Measurements from ENCODE around the gene THAP4.

The THAP4 gene

DNA sequence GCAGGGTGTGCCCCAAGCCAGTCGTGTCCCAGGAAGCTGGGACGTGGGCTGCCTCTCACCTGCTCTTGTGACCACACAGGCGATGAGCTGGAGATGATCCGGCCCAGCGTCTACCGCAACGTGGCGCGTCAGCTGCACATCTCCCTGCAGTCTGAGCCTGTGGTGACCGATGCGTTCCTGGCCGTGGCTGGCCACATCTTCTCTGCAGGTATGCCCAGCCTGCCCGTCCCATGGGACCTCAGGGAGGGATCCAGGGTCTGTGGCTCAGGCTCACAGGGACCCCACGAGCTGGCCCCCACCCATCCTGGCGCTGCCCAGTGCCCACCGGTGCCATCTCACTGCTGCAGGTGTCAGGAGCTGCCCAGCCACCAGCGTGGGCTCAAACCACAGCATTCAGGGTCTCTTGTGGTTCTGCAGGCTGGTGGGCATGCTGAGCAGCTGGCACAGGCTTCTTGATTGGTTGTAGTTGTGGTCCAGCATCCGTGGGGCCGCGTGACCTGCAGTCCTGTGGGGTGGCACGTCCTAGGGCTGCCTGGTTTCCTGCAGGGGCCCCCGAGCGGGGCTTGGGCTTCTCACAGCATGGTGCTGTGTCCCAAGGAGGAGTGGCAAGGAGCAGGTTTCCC lies 74.6 kb downstream of the THAP4 start:
- no peak for DNase-seq

DNA sequence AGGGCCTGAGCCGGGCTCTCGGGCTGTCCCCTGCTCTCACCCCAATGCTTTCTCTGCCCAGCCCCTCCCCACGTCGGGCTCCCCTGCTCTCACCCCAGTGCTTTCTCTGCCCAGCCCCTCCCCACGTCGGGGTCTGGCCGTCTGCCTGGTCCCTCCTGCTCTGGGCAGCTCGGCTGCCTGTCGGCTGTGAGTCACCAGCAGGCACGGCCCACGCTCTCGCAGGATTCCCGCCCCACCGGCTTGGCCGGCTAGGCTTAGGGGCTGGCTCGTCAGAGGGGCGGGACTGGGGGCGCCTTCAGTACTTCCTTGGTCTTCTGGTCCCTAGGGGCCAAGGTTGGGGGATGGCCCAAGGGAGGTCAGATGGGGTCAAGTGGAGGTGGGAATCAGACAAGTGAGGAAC lies 75.1 kb downstream of the THAP4 start:
- DNase-seq: peak; percentile 69

DNA sequence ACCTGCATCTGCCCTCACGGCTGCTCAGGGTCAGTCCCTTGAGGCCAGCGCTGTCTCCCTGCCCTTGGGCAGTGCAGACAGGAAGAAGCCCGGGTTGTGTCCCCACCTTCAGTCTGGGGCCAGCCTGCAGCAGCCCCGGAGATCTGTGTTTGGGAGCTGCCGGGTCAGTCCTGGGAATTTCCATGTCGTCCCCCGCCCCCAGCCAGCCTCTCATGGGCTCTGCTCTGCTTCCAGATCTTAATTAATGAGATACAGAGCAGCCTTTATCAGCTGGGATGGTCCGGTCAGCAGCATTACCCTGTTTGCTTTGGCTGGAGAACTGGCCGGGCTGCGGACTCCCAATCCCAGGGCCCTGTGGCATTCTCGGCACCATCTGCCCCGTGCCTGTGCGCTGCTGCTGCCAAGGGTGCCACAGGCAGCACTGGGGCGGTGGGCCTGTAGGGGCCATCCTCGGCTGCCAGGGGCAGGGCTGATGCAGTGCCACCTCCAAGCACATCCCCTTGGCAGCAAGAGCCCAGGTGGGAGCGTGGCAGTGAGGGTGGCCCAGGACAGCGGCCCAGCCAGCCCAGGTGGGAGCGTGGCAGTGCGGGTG lies 76.0 kb downstream of the THAP4 start:
- DNase-seq: no peak

DNA sequence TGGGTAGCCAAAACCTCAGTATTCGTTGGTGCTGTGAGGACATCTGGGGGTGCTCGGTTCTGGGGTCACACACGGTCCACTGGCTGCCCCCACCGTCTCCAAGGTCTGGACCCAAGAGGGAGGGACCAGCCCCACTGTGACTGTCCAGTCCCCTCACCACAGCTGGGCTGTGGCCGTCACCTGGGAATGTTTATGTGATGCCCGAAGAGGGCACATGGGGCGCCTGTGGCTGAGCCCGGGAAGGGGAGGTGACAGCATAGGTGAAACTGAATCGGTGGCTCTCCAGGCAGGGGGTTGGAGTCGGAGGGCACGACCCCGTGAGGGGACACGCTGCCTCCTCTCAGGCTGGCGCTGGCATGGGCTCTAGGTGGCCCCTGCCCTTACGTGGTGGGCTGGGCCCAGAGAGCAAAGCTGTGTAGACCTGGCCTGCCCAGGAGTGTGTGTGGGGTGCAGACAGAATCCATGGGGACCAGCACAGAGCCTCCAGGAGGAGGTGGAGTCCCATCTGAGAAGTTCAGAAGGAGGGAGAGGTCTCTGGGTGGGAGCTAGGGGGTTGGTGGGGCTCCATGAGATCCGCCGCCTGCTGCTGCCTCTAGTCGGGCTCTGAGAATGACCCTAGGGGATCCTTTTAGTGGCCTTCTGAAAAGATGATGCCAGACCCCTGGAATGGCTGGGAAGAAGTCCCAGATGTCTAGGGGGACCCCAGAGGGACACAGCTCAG lies 76.6 kb downstream of the THAP4 start:
- no peak for DNase-seq

DNA sequence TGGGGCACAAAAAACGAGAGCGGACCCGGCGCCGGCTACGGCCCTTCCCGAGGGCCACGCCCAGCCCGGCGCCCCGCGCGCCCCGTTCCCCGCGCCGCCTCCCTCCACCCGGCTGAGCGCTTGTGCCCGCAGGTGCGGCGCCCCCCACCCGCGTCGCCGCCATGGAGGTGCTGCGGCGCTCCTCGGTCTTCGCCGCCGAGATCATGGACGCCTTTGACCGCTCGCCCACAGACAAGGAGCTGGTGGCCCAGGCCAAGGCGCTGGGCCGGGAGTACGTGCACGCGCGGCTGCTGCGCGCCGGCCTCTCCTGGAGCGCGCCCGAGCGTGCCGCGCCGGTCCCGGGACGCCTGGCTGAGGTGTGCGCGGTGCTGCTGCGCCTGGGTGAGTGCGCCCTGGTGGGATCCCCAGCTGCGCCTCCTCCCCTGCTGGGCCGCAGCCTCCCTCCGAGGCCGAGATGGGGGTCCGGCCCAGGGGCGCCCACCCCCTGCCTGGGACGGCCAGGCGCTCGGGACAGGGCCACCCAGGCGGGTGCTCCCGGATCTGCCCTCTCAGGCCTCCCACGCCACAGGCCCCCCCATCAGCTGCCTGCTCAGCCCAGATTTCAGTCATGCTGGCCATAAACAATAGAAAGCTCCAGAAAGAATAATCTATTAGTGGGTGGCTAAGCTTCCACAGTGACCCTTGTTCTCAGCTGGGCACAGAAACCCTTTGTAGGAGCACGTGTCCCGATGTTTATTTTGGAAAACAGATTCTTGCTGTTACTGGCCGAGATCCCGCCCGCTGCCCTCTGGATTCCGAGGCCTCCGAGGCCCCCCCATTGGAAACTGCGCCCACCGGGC lies 77.4 kb downstream of the THAP4 start:
- DNase-seq: no peak

DNA sequence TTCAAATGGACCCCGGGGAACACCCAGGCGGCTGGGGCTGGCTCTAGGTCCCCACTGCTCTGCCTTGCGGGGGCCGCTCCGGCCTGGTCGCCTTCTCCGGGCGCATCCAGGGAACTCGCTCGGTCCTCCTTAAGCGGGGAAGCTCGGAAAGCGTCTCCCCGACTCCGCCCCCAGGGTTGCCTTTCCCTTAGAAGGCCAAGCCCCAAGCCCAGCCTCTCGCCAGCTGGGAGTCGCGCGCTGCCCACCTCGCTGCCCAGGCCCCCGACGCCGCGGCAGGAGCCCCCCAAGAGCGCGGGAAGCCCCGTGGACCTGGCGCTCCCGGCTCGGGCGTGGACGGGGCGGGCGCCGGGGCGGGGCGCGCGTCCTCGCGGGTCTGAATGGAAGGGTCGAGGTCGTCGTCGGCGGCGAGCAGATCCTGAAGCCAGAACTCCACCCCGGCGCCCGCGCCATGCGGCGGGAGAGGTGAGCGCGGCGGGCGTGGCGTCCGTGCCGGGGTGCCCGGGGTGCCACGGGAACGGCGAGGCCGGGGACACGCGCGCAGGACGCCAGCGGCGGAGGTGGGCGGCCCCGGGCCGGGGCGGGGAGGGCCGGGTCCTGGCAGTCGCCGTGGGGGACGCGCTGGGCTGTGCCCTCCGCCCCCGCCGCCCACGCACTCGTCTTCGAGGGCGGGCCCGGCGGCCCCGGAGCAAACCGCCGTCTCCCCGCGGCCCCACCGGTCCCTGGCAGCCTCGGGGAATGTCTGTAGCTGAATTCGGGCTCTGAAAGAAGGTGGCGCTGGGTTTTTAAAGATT lies 78.2 kb downstream of the THAP4 start, which contains the start of gene BOK:
Gene BOK, plus strand, starts transcription at position 214 of the 791 bp plus-strand sequence. CDS start 739 bp downstream, outside the sequence.
- peak; percentile 72 for DNase-seq

DNA sequence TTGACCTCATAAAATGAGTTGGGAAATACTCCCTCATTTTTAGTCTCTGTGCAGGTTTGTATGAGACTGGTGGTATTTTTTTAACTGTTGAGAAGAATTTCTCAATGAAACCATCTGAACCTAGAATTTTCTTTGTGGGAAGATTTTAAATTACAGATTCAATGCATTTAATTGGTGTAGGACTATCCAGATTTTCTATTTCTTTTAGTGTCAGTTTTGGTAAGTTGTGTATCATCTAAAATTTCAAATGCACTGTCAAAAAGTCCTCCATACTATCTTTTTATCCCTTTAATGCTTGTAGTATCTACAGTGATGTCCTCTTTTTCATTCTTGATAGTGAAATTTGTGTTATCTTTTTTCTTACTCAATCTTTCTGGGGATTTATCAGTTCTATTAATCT lies 80.2 kb downstream of the THAP4 start:
- DNase-seq: no peak

DNA sequence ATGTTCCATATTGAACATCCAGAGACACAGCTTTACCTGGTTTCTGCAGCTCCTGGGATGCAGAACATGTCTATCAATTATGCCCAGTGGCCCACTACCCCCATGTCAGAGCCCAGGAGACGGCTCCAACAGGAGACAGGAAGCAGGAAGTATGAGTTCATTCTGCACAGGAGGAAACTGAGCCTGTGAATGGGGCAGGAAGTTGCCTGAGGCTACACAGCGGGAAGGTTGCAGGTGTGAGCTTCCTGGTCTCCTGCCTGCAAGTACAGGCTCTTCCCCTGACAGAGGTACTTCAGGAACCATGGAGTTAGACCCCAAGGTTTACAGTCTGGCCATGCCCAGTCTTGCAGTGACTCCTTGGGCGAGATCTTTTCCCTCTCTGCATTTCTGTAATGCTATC lies 81.2 kb downstream of the THAP4 start:
- DNase-seq: no peak

DNA sequence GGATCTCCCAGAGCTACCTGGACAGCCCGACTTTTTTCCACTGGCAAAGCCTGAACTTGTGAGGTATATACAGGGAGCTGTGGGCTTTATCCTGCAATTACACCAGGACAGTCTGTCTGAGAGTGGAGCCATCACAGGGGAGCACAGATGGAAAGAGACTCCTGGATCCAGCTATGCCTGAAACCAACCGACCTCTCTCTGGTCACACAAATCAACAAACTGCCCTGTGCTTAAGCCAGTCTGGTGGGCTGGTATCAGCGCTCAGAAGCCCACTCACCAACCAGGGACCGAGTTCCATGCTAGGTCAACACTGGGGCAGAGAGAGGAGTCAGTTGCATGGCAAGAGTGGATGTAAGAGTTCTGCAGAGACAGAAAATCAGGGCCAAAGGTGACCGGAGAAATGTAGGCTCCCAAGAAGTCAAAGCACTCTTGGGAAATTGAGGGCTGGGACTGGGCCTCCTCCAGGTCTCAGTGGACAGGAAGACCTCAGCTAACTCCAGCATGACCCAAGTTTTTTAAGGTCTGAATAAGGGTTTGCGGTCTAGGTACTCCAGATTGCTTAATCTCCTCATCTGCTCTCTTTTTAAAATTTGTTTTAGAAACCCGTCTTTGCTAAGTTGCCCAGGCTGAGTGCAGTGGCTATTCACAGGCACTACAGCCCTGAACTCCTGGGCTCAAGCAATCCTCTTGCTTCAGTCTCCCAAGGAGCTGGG lies 82.2 kb downstream of the THAP4 start:
- DNase-seq: no peak

DNA sequence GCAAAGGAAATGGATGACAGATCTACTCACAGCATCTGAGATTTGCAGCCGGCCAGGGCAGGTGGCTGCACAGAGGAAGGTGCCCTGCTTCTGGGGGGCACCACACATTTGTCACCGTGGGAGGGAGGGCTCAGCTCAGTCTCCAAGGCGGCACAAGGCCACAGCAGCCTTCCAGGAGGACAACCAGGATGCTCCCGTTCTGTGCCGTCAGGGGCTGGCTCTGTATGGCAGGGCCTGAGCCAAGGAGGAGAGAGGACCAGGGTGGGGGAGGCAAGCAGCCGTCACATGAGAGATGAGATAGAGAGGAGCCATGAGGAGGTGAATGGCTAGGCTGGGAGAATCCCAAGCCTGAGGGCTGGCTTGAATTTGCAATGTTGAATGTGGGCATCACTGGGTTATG lies 83.0 kb downstream of the THAP4 start:
- DNase-seq: no peak

DNA sequence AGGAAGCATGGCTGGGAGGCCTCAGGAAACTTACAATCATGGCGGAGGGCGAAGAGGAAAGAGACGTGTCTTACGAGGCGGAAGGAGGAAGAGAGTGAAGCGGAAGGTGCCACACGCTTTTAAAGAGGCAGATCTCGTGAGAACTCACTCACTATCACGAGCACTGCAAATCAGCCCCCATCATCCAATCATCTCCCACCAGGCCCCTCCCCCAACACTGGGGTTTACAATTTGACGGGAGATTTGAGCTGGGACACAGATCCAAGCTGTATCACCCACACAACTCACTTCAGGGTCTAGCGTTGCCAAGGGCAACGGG lies 83.5 kb downstream of the THAP4 start:
- DNase-seq: no peak

DNA sequence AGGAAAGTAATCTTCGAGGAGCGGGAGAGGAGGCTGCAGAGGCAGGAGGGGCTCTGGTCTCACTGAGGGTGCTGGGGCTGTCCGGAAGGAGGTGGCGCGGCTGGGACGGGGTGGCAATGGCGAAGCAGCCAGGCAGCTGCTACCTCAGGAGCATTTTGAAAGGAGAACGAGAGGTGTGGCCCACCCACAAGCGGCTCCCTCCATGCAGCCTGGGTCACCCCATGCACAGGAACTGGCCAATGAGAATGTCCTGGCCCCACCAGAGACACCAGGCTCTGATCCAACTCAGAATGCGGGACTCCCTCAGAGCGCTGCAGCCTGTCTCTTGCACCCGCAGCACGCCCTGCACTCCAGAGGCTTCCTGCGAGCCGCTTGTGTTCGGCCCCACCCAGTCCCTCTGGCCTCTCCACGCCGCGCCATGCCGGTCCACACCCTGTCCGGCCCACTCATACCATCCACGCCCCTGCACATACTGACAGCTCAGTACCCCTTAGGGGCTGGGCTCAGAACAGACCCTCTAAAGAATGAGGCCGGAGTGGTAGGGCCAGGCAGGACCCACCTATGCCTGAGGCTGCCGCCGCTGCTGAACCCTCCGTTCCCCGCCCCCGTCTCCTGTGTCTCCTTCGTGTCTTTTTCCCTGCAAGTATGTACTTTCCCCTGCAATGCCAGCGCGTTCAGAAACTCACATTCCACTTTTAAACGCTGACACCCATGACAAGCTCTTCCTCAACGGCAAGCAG lies 84.8 kb downstream of the THAP4 start:
- DNase-seq: no peak

DNA sequence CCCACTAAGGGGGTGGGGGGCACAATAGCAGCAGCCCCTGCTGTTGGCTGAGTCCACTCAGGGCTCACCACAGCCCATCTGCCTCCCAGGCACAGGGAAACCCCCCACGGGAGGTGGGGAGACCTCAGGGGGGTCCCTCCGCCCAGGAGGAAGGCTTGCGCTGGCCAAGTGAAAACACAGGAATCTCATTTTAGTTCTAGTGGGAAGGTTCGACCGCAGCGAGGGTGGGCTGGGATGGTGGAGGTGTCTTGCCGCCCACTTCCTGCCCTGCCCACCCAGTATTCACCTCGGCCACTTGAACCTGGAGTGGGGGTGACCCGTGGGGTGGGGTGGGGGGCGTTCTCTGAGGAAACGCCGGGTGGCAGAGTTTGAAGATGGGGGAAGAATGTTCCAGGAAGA lies 85.4 kb downstream of the THAP4 start:
- DNase-seq: no peak

DNA sequence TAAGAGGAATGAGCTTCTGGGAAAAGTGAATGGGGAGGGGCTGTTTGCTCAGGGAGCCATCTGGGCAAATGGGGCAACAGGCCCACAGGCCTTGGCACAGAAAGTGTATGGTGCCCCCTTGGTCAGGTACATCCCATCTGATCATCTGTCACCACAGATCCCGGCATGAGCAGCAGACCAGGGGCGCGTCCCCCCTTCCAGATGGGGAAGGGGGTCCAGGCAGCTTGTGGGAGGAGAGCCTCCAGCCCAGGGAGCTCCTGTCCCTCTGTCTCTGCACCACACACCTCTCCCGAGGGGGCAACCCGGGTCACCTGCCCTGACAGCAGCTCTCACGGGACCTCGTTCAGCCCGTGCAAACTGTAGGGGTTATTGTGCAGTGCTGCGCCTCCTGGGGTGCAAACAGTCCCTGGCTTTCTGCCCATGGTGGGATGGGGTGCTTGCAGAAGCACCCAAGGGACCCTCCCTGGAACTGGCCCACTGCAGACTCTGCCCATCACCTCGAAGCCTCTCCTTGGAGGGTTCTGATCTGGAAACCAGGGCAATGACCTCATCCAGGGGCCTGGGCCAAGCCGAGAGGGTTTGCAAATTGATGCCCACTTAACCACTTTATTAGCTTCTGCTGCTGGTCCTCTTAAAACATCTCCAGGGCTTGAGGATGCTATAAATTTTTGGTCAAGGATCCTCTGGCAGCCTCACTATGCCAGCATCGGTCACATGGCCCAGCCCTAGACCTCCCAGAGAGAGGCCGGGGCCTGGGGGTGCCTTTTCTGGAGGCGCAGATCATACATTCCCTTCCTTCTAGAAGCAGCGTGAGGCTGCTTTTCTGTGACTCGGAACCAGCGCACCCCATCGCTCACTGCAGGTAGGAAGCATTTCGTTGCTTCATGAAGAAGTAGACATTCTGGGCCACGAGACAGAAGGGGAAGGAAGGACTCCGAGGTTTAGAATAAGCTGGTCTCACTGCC lies 86.1 kb downstream of the THAP4 start:
- DNase-seq: no peak

DNA sequence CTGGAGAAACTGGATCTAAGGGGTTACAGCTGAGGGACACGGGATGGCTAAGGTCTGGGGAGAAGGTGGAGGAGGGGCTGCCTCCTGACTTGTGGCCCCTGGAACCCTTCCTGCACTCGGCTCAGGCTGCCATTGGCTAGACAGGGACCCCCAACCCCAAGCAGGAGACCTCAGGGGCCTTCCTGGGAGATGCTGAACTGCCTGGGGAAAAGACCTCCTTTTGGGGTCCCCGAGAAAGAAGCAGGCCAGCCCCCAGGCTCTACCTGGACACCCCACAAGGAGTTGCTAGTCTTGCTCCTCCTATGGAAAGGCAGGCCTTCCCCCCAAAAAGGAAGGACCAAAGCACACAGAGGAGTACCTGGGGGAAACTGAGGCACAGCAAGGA lies 88.5 kb downstream of the THAP4 start:
- DNase-seq: no peak

DNA sequence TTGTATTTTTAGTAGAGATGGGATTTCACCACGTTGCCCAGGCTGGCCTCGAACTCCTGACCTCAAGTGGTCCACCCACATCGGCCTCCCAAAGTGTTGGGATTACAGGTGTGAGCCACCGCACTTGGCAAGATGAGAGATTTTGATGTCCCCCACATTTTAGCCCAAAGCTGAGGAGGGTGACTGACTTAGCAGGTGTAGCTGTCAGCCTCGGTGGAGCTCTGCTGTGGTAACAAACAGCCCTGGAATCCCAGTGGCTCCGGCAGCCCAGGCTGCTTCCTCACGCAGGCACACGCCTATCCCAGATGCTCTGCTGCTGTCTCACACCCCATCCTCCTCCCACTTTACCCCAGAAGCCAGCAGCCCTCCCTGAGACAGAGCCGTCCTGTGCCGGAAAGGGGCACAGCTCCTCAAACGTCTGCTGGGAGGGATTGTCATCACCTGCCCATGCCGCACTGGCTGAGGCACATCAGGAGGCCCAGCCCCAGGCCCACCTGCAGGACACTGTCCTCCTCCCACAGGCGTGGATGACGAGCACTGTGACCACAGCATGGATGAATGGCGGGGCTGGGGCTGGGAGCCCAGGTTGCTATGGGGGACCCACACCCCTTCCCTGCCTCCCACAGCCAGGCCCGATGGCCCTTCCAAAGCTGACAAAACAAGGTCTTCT lies 89.0 kb downstream of the THAP4 start:
- DNase-seq: no peak

DNA sequence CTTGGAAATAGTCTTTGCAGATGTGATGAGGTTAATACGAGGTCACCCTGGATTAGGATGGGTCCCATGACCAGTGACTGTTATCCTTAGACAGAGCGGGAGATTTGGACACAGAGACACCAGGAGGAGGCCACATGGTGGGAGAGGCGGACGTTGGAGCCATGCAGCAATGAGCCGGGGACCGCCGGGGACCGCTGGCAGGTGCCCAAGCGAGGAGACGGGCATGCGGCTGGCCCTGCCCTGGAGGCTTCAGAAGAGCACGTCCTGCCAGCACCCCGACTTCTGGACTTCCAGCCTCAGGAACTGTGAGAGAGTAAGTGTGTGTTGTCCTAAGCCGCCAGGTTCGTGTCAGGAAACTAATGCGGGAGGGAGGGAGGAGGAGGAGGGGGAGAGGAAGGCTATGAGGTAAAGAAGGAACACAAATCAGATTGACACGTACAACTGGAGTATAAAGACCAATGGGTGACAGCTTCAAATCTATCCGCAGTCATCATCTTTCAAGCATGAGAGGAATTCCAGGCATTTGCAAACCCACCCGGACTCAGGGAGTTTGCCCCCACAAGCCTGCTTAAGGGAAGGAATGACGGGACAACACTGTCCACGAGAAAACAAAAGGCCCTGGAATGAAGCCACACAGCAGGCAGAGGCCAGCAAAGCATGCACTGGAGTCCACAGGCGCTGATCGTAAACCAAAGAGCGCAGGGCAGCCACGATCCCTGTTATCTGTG lies 90.0 kb downstream of the THAP4 start:
- DNase-seq: peak; percentile 99

DNA sequence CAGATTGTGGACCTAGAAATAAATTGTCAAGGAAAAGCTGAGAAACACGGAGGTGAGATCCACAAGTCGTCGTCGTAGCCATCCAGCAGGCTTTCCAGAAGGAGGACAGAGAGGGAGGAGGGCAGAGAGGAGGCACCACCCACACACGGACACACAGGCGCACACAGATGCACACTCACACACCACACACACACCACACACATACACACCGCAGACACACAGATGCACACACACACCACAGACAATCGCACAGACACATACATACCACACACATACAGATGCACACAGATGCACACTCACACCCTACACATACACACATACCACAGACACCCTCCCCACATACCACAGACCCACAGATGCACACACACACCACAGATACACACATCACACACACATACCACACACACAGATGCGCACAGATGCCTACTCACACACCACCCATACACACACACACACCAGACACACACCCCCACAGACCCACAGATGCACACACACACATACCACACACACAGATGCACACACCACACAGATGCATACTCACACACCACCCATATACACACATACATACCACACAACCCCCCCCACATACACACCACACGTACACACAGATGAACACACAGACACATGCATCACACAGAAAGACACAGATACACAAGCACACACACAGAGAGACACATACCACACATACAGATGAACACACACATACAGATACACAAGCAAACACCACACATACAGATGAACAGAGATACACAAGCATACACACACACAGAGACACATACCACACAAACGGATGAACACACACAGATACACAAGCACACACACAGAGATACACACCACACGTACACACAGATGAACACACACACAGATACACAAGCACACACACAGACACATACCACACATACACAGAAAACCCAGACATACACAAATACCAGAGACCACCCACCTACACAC lies 91.2 kb downstream of the THAP4 start:
- peak; percentile 39 for DNase-seq

Measured in fibroblast of upper back skin (primary cell).